Activated naive CD4-positive, alpha-beta T cell (primary cell): ENCODE measurements around the gene XCL2.

Experiments
- DNase-seq, 4 experiments: peaks; one replicate each; lab custom pipeline; 2025; lab: John Stamatoyannopoulos, UW

XCL2 gene

GRCh38 chr1:168513656-168514404, 30.0 kb downstream of the XCL2 start:
- DNase-seq, result no peak

DNA sequence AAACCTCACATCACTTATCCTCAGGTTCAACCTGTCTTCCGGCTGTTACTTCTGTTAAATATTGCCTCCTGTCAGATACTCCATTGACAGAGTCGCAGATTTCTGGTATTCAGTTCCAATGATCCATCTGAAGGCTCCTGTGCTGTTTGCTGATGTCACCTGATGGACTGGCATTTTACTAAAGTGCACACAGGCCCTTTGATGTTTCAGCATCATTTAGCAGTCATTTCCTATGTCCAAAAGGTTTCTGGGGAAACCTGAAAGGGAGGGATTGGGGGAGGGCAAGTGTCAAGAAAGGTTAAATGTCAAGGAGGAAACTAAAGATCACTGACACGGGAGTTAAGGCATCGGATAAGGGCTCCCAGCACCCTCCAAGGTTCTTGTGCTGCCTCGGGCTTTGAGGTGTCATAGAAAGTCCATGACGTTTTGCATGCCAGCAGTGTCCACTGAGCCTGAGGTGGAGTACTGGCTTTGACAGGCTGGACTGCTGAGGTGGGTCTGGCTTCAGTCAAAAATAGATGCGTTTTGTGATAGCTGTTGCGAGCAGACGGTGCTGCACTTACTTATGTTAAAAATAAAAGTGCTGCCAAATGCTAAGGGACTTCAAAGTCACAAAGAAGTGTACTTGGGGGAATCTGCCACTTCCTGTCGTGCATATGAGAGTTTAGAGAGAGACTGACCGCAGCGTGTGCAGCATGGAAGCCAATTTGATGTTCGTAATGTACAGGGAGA, 30.8 kb downstream of the XCL2 start:
- no peak for DNase-seq

DNA sequence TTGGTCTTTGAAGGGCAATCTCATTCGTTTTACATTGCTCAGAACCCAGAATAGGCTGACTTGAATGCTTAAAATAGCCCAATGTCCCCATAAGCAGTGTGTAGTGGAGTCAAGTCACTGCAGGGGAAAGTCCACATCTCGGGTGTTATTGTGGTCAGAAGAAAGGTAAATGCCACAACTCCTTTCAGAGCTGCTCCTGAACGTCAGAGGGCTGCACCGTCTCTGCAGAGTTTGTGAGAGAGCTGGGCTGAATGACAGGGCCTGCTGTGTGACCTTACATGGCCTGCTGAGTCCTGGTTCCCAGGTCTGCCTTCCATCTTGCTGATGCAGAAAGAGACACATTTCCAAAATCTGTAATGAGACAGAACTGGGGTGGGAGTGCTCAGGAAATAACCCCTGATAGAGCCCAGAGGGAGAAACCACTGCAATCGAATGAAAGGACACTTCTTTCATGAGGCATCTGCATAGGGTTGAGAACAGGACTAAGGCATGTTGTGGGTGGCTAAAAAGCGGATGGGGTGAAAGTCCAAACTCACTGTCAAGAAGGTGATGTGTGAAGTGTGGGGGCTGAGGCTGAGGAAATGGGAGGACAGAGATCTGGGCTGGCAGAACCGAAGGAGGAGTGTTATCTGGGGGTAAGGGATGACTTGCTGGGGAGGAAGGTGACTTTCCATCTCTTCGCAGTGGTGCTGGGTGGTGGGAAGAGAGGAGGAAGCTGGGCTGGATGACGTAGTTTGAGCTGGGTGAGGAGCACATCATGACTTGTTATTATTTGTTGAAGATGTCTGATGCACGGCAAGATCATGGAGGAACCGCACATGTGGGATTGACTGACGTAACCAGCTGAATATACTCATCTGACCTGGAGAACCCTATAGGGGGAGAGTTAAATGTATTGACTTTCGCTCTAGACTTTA, 33.7 kb downstream of the XCL2 start:
- DNase-seq, result no peak

DNA sequence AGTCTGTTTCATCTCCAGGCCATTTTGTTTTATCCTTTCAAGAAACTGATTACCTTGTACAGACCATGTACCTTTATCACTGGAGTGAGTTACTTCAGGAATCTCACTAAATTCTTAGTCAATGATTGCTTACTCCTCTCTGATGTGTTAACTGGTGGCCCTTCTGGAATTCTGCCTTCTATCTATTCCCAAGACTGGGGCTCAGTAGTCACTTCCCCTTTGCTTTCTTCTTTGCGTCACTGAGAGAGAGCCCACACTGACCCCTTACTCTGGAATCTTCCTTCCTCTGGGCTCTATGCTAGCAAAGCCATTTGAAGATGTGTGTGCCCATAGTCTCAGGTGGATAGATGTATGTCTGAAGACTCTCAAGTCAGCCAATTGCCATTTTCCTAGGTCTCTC, 34.6 kb downstream of the XCL2 start:
- no peak for DNase-seq

GRCh38 chr1:168507828-168508227, 36.0 kb downstream of the XCL2 start:
- no peak for DNase-seq

DNA sequence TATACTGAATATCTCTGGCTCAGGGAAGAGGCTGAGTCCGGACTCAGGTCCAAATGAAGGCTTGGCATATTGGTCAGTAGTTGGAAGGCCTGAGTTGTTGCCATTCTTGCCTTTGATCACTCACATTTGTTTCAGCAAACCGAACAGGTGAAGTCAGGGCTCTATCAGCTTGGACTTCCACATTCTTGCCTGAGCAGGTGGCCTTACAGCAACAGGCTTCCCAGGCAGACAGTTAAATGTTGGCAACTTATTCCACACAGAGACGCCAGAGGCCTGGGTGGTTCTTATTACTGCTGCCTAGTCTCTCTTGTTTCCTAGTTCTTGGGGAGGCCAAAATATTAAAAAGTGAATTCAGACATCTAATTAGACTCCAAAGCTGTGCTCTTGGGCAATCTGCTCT, 36.6 kb downstream of the XCL2 start:
- DNase-seq, result no peak

DNA sequence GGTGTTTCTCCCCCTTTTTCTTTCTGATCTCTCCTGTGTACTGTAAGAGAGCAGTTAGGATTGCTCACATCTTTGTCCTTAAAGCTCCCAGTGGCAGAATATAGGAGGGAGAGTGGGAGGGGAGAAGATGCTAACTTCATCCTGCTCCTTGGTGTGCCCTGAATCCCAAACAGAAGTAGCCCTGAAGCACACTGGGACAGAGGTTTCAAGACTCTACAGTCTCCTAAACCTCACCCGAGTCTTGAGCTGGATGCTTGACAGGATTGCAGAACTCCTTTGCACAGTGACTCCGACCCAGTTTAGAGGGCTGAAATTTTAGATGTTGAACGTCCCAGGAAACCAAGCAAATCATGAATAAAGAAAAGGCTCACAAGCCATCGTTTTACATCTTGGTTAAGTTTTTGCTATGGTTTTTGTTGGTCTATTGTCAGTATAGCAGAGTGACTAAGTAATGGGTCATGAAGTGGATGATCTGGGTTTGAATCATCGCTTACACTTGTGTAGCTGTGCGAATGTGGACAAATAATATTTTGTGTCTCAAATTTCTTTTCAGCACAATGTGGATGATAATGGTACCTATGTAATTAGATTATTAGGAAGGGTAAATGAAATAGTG, 37.5 kb downstream of the XCL2 start:
- no peak for DNase-seq

GRCh38 chr1:168505006-168505405, 38.8 kb downstream of the XCL2 start:
- DNase-seq, result no peak

- DNase-seq, result no peak
Measured at GRCh38 chr1:168504064-168504837, 39.5 kb downstream of the XCL2 start.

- no peak for DNase-seq
Measured at GRCh38 chr1:168499688-168500049, 44.1 kb downstream of the XCL2 start.

DNA sequence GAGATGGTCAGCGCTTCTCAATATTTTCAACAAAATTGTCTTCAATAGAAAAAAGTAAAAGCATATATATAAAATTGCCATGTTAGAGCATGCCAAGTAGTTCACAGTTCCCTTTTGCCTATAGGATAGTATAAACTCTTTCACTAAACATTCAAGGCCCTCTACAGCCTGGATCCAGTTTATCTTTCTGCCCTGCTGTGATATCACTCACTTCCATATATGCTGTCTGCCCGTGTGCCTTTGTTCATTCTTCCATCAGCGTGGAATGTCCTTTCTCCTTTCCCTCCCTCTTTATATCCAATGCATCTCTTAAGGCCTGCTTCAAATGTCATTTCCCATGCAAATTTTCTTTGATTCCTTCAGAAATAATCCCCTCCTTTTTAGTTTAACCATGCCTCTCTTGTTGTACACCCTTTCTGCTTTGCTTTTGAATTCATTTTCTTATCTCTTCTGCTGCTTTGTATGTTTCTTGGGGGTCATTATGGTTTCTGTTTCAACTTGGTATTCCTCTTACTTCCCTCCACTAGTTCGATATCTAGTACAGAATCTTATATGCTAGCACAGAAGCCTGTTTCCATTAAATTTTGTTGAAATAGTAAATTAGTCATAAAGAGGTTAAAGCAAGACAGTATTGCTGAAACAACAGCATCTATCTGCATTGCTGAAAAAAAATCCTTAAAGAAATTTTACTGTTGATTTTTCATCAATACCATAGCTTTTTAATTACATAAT, 44.7 kb downstream of the XCL2 start:
- no peak for DNase-seq

DNA sequence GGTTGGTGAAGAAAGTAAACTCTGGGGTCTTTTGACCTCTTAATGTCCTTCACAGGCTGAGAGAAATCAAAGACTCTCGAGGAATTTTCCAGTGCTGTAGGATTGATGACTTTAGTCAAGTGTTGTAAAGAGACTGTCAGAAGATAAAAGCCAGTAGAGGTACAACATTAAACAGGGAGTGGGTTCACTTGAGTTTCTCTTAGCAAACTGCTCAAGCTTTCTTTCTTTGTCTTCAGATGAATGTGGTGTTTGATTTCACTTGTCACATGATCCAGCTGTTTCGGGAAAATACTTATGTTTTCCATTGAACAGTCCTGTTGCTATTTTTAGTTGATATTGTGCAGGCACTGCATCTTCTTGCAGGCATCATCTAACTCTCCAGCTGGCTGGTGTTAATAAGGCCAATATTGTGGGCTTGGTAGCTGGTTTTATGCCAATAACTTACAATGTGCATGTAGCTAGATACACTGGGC, 45.6 kb downstream of the XCL2 start:
- DNase-seq, result no peak

DNA sequence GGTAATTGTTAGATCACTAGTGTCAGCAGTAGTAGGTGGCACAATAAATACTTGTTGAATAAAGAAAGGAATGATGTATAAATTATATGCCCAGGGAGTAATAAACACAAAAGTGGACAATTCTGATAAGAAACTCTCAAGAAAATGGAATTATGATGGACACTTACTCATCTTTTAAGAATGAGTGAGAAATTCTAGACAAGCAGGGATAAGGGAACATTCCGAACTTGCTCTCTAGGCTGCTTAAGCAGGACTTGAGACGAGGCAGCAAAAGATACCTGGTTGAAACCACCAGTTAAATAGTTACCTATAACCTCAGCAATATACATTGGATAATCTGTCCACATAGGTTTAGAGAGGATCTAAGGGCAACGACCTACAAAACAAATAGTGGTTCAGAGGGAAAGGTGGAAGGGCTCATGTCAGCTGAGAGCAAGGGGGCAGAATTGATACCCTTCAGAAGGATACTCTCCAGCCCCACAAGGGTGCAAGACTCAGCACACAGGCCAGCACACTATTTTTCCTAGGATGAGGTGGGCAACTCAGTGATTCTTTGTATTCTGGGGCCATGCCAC, 46.3 kb downstream of the XCL2 start:
- DNase-seq, result no peak

DNA sequence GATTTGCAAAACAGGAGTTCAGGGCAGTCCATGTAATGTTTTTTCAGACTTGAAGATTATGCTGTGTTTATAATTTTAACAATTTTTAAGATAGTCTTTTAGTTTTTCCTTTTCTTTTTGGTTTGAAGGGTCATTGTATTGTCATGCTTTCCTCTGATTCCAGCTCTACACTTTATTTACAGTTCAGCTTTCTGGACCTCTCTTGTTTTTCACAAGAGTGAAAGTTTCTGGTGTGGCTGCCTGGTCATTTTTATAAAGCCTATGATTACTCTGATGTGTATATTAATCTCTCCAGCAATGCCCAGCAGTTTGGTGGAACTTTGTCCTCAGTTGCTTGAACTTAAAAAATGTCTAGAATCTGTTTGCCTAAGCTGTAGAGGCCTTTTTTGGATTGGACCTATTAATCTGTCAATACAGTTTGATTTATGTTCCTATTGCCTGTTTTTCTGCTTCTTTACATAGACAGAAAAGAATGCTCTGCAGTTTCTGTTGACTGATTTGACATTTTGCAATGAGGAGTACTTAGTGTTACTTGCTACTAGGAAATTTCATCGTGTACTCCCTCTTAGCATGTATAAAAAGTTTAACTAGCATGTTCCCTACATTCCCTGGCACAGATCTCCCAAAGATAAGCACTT, 52.2 kb downstream of the XCL2 start:
- DNase-seq, result no peak
